HG03280 (cell line): ENCODE results near the gene CCL18.
A peak's percentile ranks its signal among the peaks of the same experiment; 100 is the strongest.
"Not testable (repeated sequence)": the region's sequence is repeated elsewhere in the genome, so short reads cannot be mapped to it uniquely, and the experiment has no call there.

Experiments used
- ATAC-seq: cut with Tn5 transposase; IDR thresholded peaks from one replicate; pipeline ENCODE4 v1.9.1; 2021; ENCODE audit warnings: mild to moderate bottlenecking, moderate library complexity; ENCODE audit not compliant: unreplicated experiment

CCL18 gene

DNA sequence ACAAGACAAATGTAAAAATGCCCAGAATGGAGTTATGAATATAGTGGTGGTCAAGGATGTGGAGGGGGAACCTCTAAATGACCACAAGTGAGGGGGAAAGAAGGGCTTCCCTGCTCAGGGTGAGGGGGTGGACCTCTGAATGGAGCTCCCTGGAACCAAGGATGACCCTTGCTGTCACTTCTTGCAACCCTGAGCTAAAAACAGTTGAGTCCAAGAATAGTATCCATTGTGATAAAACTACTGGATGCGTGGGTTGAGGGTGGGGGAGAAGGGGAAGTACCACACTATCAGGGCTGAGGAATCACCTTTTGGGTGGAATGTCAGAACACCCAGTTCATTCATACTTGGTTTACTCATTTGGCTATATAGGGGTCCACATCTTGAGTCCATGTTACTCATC is 34.9 kb downstream of the CCL18 start:
- ATAC-seq = not testable (repeated sequence)

GRCh38 chr17:36103401-36103975 is 39.4 kb downstream of the CCL18 start, which contains the start of gene CCL4:
TSS of gene CCL4 (plus strand) at chr17:36103827. CDS start at chr17:36103906, 79 bp downstream.
- peak; percentile 68 for ATAC-seq

GRCh38 chr17:36104246-36104645 is 40.2 kb downstream of the CCL18 start:
- ATAC-seq = not testable (repeated sequence)

DNA sequence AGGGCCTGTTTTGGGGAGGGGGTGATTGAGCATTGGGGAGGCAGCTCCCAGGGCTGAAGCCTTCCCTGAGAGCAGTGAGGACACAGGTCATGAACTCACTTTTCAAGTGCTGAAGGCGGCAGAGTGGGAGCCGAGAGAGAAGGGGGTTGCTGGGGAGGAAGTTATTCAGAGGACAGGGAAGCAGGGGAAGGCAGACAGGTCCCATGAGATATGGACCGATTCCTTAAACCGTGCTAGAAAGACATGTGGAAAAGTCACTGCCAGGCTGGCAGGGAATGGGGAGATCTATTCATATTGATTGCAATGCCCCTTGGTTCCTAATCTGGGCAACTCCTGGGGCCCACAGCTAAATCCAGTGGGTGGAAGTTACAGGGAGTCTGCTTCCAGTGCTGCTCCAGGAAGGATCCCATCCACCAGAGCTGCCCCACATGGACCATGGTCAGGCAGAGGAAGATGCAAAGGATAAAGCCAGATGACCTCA is 40.7 kb downstream of the CCL18 start:
- ATAC-seq = no peak

GRCh38 chr17:36105781-36106492 is 41.9 kb downstream of the CCL18 start:
- ATAC-seq = no peak

DNA sequence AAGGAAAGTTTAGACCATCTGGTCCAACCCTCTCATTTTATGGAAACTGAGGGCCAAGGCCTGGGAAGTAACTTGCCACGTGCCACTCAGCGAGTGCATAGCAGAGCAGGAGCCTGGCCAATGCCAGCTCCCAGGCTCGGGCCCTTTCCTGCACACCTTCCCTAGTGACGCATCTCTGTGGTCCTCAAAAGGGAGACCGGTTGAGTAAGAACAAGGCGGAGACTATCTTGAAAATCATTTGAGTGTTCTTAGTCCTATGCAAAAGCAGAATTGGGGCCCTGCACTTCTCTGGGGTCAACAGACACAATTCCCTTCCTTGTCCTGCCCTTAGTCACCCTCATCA is 42.4 kb downstream of the CCL18 start:
- no peak for ATAC-seq

GRCh38 chr17:36107660-36108059 is 43.6 kb downstream of the CCL18 start:
- ATAC-seq = no peak

DNA sequence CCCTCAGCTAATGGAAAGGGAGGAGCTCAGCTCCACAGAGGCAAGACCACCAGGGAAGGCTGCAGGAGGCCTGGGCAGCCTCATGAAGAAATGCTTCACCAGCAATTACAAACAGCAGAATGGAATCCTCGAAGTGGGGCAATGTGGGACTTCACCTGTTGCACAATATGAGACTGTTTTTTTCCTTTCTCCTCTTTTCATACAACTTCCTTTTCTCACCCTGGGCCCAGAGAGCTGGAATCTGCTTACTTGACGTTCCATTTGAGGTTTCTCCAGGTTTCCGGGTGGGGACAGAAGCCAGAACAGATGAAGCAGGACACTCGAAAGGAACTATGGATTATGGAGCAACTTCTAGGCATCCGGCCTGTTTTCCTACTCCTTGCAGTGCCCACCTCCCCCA is 44.2 kb downstream of the CCL18 start:
- ATAC-seq = not testable (repeated sequence)

DNA sequence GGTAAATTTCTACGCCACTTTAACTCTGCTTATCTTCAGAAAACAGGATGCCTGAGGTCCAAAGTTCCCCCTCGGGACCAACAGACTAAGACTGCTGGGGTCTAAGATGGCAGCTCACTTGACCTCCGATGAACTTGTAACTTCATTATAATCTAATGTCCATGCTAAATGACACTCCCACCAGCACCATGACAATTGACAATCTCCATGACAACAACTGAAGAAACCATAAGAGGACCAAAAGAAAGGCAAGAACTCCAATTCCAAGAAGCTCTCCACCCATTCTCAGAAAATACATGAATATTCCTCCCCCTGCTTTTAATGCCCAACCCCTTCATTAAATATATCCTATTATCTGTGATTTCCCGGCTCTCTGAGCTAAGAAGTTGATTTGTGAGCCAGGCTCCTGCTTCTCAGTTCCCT is 47.0 kb downstream of the CCL18 start:
- no peak for ATAC-seq

DNA sequence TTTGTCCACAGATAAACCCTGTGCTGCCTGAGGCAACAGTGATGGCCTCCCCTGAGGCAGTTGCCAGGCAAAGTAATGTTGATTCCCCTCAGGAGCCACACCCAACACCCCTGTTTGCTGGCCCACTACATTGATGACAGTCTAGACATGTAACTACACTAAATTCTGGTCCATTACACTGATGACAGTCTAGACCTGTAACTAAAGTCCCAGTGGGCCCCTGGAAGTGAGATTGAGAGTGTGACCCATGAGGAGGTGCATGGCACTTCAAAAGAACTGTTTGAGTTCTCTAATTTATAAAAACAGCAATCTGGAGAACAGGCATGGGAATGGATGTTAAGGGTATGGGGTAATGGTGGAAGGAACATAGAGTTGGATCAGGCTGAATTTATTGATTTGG is 48.5 kb downstream of the CCL18 start:
- ATAC-seq = no peak

DNA sequence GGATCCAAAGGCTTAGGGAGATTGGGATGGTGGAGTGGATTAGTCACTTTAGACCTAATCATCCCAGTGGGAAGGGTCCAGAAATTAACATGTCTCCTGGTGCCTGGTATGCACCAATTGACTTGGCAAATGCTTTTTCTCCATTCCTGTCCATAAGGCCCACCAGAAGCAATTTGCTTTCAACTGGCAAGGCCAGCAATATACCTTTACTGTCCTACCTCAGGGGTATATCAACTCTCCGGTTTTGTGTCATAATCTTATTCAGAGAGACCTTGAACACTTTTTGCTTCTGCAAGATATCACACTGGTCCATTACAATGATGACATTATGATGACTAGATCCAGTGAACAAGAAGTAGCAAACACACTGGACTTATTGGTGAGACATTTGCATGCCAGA is 49.1 kb downstream of the CCL18 start:
- ATAC-seq = not testable (repeated sequence)

- not testable (repeated sequence) for ATAC-seq
Measured at GRCh38 chr17:36114971-36115648, 51.0 kb downstream of the CCL18 start.

- ATAC-seq = not testable (repeated sequence)
Measured at GRCh38 chr17:36115649-36115977, 51.5 kb downstream of the CCL18 start.

DNA sequence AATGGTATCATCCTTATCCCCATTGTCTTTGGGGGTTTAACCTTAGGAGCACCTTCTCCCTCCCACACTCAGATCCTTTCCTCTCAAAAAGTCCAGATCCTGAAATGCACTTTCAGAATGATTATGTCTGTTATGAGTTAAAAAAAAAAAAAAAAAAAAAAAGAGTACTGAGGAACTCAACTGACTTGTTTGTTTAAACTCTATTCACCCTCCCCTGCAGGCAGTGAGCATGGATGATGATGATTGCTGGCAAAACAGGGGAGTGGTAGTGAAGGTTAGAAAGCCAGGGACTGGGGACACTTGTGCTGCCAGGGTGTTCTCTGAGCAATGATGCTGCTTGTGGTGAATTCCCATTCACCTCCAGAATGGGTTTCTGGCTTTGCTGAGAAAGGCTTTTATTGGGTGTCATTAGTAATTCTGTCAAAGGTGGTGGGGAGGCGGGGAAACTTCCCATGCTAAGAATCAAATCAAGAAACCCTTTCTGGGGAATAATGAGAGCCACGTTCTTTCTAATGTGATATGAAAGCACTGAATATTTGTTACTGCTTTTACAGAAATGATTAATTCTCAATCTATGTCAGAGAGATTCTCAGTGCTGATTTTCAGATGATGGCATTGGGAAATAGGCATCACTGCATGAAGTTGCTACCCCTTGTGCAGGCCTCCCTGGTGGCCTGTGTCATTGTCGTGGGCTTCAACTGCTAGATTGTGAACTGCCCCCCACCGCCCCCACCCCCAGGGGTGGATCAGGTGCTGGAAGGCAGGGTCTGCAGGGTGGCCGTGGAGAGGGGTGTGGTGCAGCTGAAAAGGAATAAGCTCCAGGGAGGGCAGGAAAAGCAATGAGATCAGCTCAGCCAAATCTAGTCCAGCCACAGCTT is 53.7 kb downstream of the CCL18 start:
- ATAC-seq = no peak

DNA sequence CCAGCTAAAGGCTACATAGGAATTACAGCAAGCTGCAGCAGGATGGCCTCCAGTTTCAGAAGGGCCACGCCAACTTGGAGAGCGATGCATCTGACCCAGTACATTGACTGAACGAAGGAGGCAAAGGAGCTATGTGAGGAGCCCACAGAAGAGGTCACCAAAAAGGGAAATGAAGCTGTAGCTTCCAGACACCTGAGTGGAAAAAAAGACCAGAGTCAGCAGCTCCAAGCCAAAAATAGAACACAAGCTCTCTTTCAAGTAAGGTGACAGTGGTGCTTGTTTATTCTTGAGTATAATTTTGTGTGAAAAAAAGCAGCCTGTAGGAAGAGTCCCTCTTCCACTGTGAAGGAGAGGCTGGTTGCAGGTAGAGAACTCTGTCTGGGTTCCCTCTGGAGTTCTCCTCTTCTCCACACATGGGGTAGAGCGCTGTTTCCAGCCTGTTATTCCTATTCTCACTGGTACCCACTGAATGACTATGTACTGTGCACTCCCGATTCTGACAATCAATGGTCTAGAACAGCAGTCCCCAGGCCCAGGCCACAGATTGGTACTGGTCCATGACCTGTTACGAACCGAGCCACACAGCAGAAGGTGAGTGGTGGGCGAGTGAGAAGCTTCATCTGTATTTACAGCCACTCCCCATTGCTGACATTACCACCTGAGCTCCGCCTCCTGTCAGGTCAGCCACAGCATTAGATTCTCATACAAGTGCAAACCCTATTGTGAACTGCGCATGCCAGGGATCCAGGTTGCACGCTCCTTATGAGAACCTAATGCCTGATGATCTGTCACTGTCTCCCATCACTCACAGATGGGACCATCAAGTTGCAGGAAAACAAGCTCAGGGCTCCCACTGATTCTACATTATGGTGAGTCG is 54.6 kb downstream of the CCL18 start:
- no peak for ATAC-seq

DNA sequence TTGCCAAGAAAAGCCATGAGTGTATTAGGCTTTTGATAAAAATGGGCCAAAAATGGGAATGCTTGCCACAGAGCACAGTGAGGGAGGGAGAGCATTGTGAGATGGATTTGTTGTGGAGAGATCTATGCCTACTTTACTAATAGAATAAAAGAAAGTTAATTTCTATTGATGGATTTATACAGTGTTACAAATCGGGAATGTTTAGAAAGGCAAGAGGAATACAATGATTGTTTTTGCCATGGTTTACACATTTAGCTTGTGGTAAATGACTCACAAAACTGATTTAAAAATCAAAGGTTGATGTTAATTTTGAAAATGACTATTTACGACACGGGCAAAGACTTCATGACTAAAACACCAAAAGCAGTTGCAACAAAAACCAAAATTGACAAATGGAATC is 56.1 kb downstream of the CCL18 start:
- no peak for ATAC-seq

DNA sequence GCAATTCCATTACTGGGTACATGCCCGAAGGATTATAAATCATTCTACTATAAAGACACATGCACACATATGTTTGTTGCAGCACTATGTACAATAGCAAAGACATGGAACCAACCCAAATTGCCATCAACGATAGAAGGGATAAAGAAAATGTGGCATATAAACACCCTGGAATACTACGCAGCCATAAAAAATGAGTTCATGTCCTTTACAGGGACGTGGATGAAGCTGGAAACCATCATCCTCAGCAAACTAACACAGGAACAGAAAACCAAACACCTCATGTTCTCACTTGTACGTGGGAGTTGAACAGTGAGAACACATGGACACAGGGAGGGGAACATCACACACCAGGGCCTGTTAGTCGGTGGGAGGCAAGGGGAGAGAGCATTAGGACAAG is 57.0 kb downstream of the CCL18 start:
- ATAC-seq = not testable (repeated sequence)
